GM23338 (cell line): Measurements from ENCODE around the gene DELE1. TPM values are rescaled to one million over a fixed set of nuclear protein-coding genes. Genes with fewer than 3 reads are reported as not detected.
"Not testable (repeated sequence)": the region's sequence is repeated elsewhere in the genome, so short reads cannot be mapped to it uniquely, and the experiment has no call there.

Experiments used
- ATAC-seq: fragments of 200-7000 bp; cut with Tn5 transposase; 3 replicates; pipeline ENCODE4 v1.9.1; 2020
- DNase-seq: peaks from one replicate; pipeline ENCODE4 v3.0.0-alpha.2; 2015; ENCODE audit warnings: low spot score
- H2AFZ ChIP-seq: fragments of 200-600 bp; sonication (generic); 2 replicates; pipeline ENCODE4 v1.8.0; 2016; ENCODE audit warnings: antibody characterized with exemption, mild to moderate bottlenecking, moderate library complexity
- H3F3A ChIP-seq: fragments of 200-600 bp; sonication (generic); replicated peaks from 2 replicates; pipeline ENCODE4 v1.8.0; 2017; ENCODE audit warnings: antibody characterized with exemption, mixed run types, low read depth
- H3K27ac ChIP-seq: fragments of 200-600 bp; sonication (generic); 2 replicates; pipeline ENCODE4 v1.6.1; 2016; ENCODE audit warnings: low read depth
- H3K27me3 ChIP-seq: fragments of 200-600 bp; sonication (generic); 2 replicates; pipeline ENCODE4 v1.8.0; 2016; ENCODE audit warnings: mild to moderate bottlenecking, mixed run types, moderate library complexity; ENCODE audit not compliant: insufficient read depth
- H3K36me3 ChIP-seq: fragments of 200-600 bp; sonication (generic); 2 replicates; pipeline ENCODE4 v1.8.0; 2016; ENCODE audit warnings: mild to moderate bottlenecking; ENCODE audit not compliant: insufficient read depth
- H3K4me1 ChIP-seq: fragments of 200-600 bp; sonication (generic); 2 replicates; pipeline ENCODE4 v1.8.0; 2016; ENCODE audit warnings: mild to moderate bottlenecking, moderate library complexity; ENCODE audit not compliant: insufficient read depth
- H3K4me2 ChIP-seq: fragments of 200-600 bp; sonication (generic); 2 replicates; pipeline ENCODE4 v1.7.1; 2017; ENCODE audit warnings: mixed run types
- H3K4me3 ChIP-seq: fragments of 200-600 bp; sonication (generic); 2 replicates; pipeline ENCODE4 v1.6.1; 2016; ENCODE audit warnings: mixed run types
- H3K79me2 ChIP-seq: fragments of 200-600 bp; sonication (generic); replicated peaks from 2 replicates; pipeline ENCODE4 v1.8.0; 2017; ENCODE audit warnings: mild to moderate bottlenecking; ENCODE audit not compliant: insufficient read depth
- H3K9me2 ChIP-seq: fragments of 200-600 bp; sonication (generic); 2 replicates; pipeline ENCODE4 v1.8.0; 2017; ENCODE audit not compliant: insufficient read depth
- H4K20me1 ChIP-seq: fragments of 200-600 bp; sonication (generic); replicated peaks from 2 replicates; pipeline ENCODE4 v1.8.0; 2017; ENCODE audit warnings: mild to moderate bottlenecking; ENCODE audit not compliant: insufficient read depth
- H3K27ac Mint-ChIP-seq: 2 replicates; pipeline ENCODE4 v1.8.0; 2020; ENCODE audit warnings: inconsistent platforms, mild to moderate bottlenecking, moderate library complexity, mixed read lengths
- H3K27me3 Mint-ChIP-seq: 3 replicates; pipeline ENCODE4 v1.8.0; 2022; ENCODE audit warnings: low read depth, mild to moderate bottlenecking, moderate library complexity, mixed read lengths, inconsistent platforms; ENCODE audit not compliant: insufficient read depth, poor library complexity
- H3K36me3 Mint-ChIP-seq: 3 replicates; pipeline ENCODE4 v1.8.0; 2021; ENCODE audit warnings: low read depth, mild to moderate bottlenecking, inconsistent platforms, moderate library complexity, mixed read lengths
- H3K4me1 Mint-ChIP-seq: 3 replicates; pipeline ENCODE4 v1.8.0; 2020; ENCODE audit warnings: mild to moderate bottlenecking, inconsistent platforms, mixed read lengths
- H3K4me3 Mint-ChIP-seq: 3 replicates; pipeline ENCODE4 v1.8.0; 2021; ENCODE audit warnings: moderate library complexity, mild to moderate bottlenecking, inconsistent platforms, mixed read lengths
- H3K9me3 Mint-ChIP-seq: 3 replicates; pipeline ENCODE4 v1.8.0; 2020; ENCODE audit warnings: moderate library complexity, mild to moderate bottlenecking, inconsistent platforms, mixed read lengths
- CREB1 ChIP-seq: fragments of 250-450 bp; sonication (Bioruptor Pico); IDR thresholded peaks from 2 replicates; pipeline ENCODE4 v1.5.0; 2020; ENCODE audit warnings: low read depth, mild to moderate bottlenecking, moderate library complexity
- CTCF ChIP-seq, 2 experiments: fragments of 200-600 bp in 1 of 2; sonication (generic) in 1 of 2; conservative IDR thresholded peaks; 2 replicates each; pipeline versions ENCODE4 v1.5.1 to v1.6.1; 2016 to 2017; ENCODE audit warnings: antibody characterized with exemption in 2 of 2, low read depth in 2 of 2, mild to moderate bottlenecking in 2 of 2, moderate library complexity in 1 of 2
- NANOG ChIP-seq: IDR thresholded peaks from 2 replicates; pipeline ENCODE4 v1.6.1; 2016; ENCODE audit warnings: antibody characterized with exemption, borderline replicate concordance
- POLR2AphosphoS5 ChIP-seq: IDR thresholded peaks from 2 replicates; pipeline ENCODE4 v1.6.1; 2016; ENCODE audit warnings: antibody characterized with exemption, low read depth
- REST ChIP-seq: IDR thresholded peaks from one replicate; pipeline ENCODE4 v1.6.1; 2018; ENCODE audit warnings: antibody characterized with exemption; ENCODE audit not compliant: unreplicated experiment
- STAT1 ChIP-seq: IDR thresholded peaks from one replicate; pipeline ENCODE4 v1.6.1; 2016; ENCODE audit warnings: antibody characterized with exemption; ENCODE audit not compliant: unreplicated experiment
- ZNF114 ChIP-seq: fragments of 250-450 bp; sonication (Bioruptor Pico); IDR thresholded peaks from 2 replicates; pipeline ENCODE4 v1.5.0; 2020; ENCODE audit warnings: mild to moderate bottlenecking, moderate library complexity
- ZNF331 ChIP-seq: fragments of 250-450 bp; sonication (Bioruptor Pico); IDR thresholded peaks from 2 replicates; pipeline ENCODE4 v1.5.0; 2020; ENCODE audit warnings: low read depth, mild to moderate bottlenecking, moderate library complexity
- polyA plus RNA-seq: library from polyadenylated mRNA; unstranded; fragments of >200 nt; fragmentation: Nextera tagmentation; extraction: Ambion mirVana; gene quantifications from 2 replicates; pipeline ENCODE4 v1.2.1, GENCODE V29; 2016
- total RNA-seq: library from RNA; depleted of rRNA; stranded (reverse); fragments of >200 nt; shearing (Covaris generic); gene quantifications from 2 replicates; pipeline ENCODE4 v1.2.3, GENCODE V29; 2014

Gene DELE1
- total and polyA plus RNA-seq, 2 experiments from 2014 or later = 26.9 to 62.2 TPM

- no peaks in the 10 kb centered on the region for H4K20me1 ChIP-seq
- Mint-ChIP-seq H3K36me3 (peaks cover 14% of the 10 kb centered on the region), H3K4me1 (peaks cover 12% of the 10 kb centered on the region), H3K27ac (no peak overlapping the region), H3K4me3 (no peak overlapping the region), H3K9me3 (no peaks in the 10 kb centered on the region; the same call in 2 of the 3 replicates), H3K27me3 (peaks cover 20% of the 10 kb centered on the region)
- H2AFZ ChIP-seq = no peak overlapping the region
- H3K4me3 ChIP-seq = no peak overlapping the region
- H3K4me2 ChIP-seq = no peak overlapping the region
- no peak for ATAC-seq
- no peaks in the 10 kb centered on the region for H3K27me3 ChIP-seq
- 0 out of 2 replicates have a peak, but pooled peaks cover 3% of the 10 kb centered on the region for H3K9me2 ChIP-seq
- H3K36me3 ChIP-seq = peaks cover 9% of the 10 kb centered on the region; the same call in 1 of the 2 replicates
- H3F3A ChIP-seq = peaks cover 16% of the 10 kb centered on the region
- H3K27ac ChIP-seq = no peak overlapping the region
- no peak for DNase-seq
- H3K79me2 ChIP-seq = peaks cover 15% of the 10 kb centered on the region
- H3K4me1 ChIP-seq = peaks cover 21% of the 10 kb centered on the region
- TF ChIP-seq CREB1 (CRISPR knock-in tag) (no peak), STAT1 (no peak), CTCF (conservative IDR thresholded peaks at IDR 0.05; ENCODE audit: low read depth in 2 of 2) (no peak), ZNF114 (CRISPR knock-in tag) (no peak), POLR2AphosphoS5 (no peak), ZNF331 (CRISPR knock-in tag) (no peak)
Observed at GRCh38 chr5:141920771-141921170, 2.9 kb upstream of the DELE1 start.

GRCh38 chr5:141922827-141923447 is 734 bp upstream of the DELE1 start:
- H3K4me3 ChIP-seq = peak overlapping the region; percentile 69
- H3F3A ChIP-seq = peaks cover 16% of the 10 kb centered on the region
- peak overlapping the region; percentile 81 for H3K4me3 Mint-ChIP-seq
- H3K4me1 Mint-ChIP-seq, H3K9me2 ChIP-seq, H3K27me3 ChIP-seq, DNase-seq, H3K9me3 Mint-ChIP-seq, H4K20me1 ChIP-seq, ATAC-seq: not testable (repeated sequence)
- H3K4me1 ChIP-seq = peaks cover 12% of the 10 kb centered on the region; the same call in 1 of the 2 replicates
- peaks cover 35% of the 10 kb centered on the region for H3K36me3 Mint-ChIP-seq
- peak overlapping the region; percentile 39 for H2AFZ ChIP-seq
- H3K27ac ChIP-seq = peak overlapping the region; percentile 79
- peak overlapping the region; percentile 52; the same call in 1 of the 2 replicates for H3K27ac Mint-ChIP-seq
- peaks cover 13% of the 10 kb centered on the region for H3K27me3 Mint-ChIP-seq
- H3K79me2 ChIP-seq = peaks cover 15% of the 10 kb centered on the region
- H3K36me3 ChIP-seq = peaks cover 27% of the 10 kb centered on the region
- H3K4me2 ChIP-seq = peak overlapping the region; percentile 94

GRCh38 chr5:141926434-141926833 is 2.8 kb downstream of the DELE1 start:
- no peak overlapping the region for H3K4me2 ChIP-seq
- H3K4me3 Mint-ChIP-seq = no peak overlapping the region
- no peak overlapping the region for H3K4me3 ChIP-seq
- H3K9me3 Mint-ChIP-seq = no peaks in the 10 kb centered on the region; the same call in 2 of the 3 replicates
- no peak overlapping the region for H3K27ac ChIP-seq
- no peak overlapping the region for H2AFZ ChIP-seq
- H3K36me3 Mint-ChIP-seq = peaks cover 68% of the 10 kb centered on the region
- ATAC-seq (no peak), DNase-seq (no peak)
- H3F3A ChIP-seq = peaks cover 10% of the 10 kb centered on the region
- H3K27me3 ChIP-seq = no peaks in the 10 kb centered on the region
- H3K27ac Mint-ChIP-seq = no peak overlapping the region
- H3K9me2 ChIP-seq = 0 out of 2 replicates have a peak, but pooled peaks cover 3% of the 10 kb centered on the region
- peaks cover 15% of the 10 kb centered on the region for H3K79me2 ChIP-seq
- H3K27me3 Mint-ChIP-seq = peaks cover 12% of the 10 kb centered on the region
- H3K4me1 ChIP-seq = peaks cover 12% of the 10 kb centered on the region; the same call in 1 of the 2 replicates
- peaks cover 3% of the 10 kb centered on the region; the same call in 1 of the 2 replicates for H4K20me1 ChIP-seq
- H3K4me1 Mint-ChIP-seq = peaks cover 11% of the 10 kb centered on the region
- H3K36me3 ChIP-seq = peaks cover 39% of the 10 kb centered on the region
- TF ChIP-seq NANOG = no peak
- no peak for TF ChIP-seq POLR2AphosphoS5
- TF ChIP-seq REST = no peak
- no peak for TF ChIP-seq CTCF (conservative IDR thresholded peaks at IDR 0.05; ENCODE audit: low read depth in 2 of 2)
- TF ChIP-seq ZNF114 (CRISPR knock-in tag) = no peak
